GM12864 (cell line): ENCODE measurements around the gene RPLP2.

Experiments
- DNase-seq: peaks from one replicate; pipeline ENCODE4 v3.0.0-alpha.2; 2011; ENCODE audit warnings: low read depth
- H3K4me3 ChIP-seq: 2 replicates; pipeline ENCODE4 v1.5.1; 2011; ENCODE audit warnings: mild to moderate bottlenecking, low read depth, low read length, control low read depth
- CTCF ChIP-seq: IDR thresholded peaks from 2 replicates; pipeline ENCODE4 v1.5.1; 2011; ENCODE audit warnings: low read depth, mild to moderate bottlenecking, moderate library complexity, low read length, control low read depth, inconsistent platforms; ENCODE audit errors: missing control alignments

RPLP2 gene

DNA sequence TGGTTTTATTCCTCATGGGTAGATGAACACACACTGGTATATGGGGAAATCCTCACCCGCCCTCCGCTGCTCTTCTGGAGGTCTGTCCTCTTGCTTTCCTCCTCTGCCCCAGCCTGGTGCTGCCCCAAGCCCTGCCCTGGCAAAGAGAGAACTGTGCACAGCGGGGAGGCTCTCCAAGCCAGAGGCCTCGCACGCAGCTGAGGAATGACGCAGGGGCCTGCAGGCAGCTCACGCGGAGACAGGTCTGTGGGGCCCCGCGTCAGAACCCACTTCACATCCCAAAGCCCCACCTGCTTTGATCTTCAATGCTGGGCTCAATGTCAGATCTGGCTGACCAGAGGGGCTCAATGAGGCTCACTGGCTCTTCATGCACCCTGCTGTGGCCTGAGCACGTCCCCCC, 42.5 kb upstream of the RPLP2 start:
- DNase-seq, result no peak
- no peak for TF ChIP-seq CTCF
- H3K4me3 ChIP-seq, result no peak overlapping the region

- DNase-seq, result no peak
- no peak overlapping the region for H3K4me3 ChIP-seq
- no peak for TF ChIP-seq CTCF
Observed at GRCh38 chr11:769887-770641, 39.7 kb upstream of the RPLP2 start.

GRCh38 chr11:770642-771616, 38.8 kb upstream of the RPLP2 start:
- H3K4me3 ChIP-seq, result no peak overlapping the region
- DNase-seq, result no peak
- no peak for TF ChIP-seq CTCF

GRCh38 chr11:771617-772204, 38.1 kb upstream of the RPLP2 start:
- DNase-seq, result no peak
- TF ChIP-seq CTCF, result no peak
- H3K4me3 ChIP-seq, result no peak overlapping the region

- DNase-seq, result no peak
- TF ChIP-seq CTCF, result no peak
- no peak overlapping the region for H3K4me3 ChIP-seq
Observed at GRCh38 chr11:772429-773390, 37.1 kb upstream of the RPLP2 start.

- no peak overlapping the region for H3K4me3 ChIP-seq
- no peak for DNase-seq
- no peak for TF ChIP-seq CTCF
Observed at GRCh38 chr11:773425-773824, 36.3 kb upstream of the RPLP2 start.
